DMS53 treated with DMSO at 0.1 percent for 48 hours (cell line): Measurements from ENCODE around the gene CCL18.
"Not testable (repeated sequence)": the region's sequence is repeated elsewhere in the genome, so short reads cannot be mapped to it uniquely, and the experiment has no call there.

ENCODE experiments used
- DNase-seq: peaks from one replicate; lab custom pipeline; 2025; ENCODE audit not compliant: unreplicated experiment; lab: John Stamatoyannopoulos, UW

Gene CCL18

GRCh38 chr17:36099004-36099403 is 34.9 kb downstream of the CCL18 start:
- DNase-seq: not testable (repeated sequence)

GRCh38 chr17:36103401-36103975 is 39.4 kb downstream of the CCL18 start, which contains the start of gene CCL4:
Gene CCL4 (plus strand): TSS chr17:36103827. CDS start chr17:36103906, 79 bp downstream.
- not testable (repeated sequence) for DNase-seq

GRCh38 chr17:36104246-36104645 is 40.2 kb downstream of the CCL18 start:
- not testable (repeated sequence) for DNase-seq

DNA sequence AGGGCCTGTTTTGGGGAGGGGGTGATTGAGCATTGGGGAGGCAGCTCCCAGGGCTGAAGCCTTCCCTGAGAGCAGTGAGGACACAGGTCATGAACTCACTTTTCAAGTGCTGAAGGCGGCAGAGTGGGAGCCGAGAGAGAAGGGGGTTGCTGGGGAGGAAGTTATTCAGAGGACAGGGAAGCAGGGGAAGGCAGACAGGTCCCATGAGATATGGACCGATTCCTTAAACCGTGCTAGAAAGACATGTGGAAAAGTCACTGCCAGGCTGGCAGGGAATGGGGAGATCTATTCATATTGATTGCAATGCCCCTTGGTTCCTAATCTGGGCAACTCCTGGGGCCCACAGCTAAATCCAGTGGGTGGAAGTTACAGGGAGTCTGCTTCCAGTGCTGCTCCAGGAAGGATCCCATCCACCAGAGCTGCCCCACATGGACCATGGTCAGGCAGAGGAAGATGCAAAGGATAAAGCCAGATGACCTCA is 40.7 kb downstream of the CCL18 start:
- DNase-seq: no peak

- no peak for DNase-seq
Measured at GRCh38 chr17:36105781-36106492, 41.9 kb downstream of the CCL18 start.

- DNase-seq: no peak
Measured at GRCh38 chr17:36106493-36106835, 42.4 kb downstream of the CCL18 start.

DNA sequence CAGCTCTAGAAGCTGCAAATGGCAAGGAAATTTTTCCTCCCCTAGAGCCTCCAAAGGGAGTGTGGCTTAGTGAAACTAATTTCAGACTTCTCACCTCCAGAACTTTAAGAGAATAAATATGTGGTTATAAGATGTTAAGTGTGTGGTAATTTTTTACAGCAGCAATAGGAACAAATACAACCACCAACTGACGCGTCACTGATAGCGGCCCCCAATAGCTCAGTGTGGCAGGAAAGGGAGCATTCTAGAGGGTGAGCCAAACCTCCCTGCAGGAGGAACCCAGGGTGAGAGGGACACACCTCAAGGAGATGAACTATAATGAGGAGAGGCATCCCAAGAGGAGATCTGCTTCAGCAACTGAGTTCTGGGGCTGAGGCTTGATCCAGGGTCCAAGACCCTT is 43.6 kb downstream of the CCL18 start:
- no peak for DNase-seq

DNA sequence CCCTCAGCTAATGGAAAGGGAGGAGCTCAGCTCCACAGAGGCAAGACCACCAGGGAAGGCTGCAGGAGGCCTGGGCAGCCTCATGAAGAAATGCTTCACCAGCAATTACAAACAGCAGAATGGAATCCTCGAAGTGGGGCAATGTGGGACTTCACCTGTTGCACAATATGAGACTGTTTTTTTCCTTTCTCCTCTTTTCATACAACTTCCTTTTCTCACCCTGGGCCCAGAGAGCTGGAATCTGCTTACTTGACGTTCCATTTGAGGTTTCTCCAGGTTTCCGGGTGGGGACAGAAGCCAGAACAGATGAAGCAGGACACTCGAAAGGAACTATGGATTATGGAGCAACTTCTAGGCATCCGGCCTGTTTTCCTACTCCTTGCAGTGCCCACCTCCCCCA is 44.2 kb downstream of the CCL18 start:
- not testable (repeated sequence) for DNase-seq

DNA sequence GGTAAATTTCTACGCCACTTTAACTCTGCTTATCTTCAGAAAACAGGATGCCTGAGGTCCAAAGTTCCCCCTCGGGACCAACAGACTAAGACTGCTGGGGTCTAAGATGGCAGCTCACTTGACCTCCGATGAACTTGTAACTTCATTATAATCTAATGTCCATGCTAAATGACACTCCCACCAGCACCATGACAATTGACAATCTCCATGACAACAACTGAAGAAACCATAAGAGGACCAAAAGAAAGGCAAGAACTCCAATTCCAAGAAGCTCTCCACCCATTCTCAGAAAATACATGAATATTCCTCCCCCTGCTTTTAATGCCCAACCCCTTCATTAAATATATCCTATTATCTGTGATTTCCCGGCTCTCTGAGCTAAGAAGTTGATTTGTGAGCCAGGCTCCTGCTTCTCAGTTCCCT is 47.0 kb downstream of the CCL18 start:
- DNase-seq: no peak

DNA sequence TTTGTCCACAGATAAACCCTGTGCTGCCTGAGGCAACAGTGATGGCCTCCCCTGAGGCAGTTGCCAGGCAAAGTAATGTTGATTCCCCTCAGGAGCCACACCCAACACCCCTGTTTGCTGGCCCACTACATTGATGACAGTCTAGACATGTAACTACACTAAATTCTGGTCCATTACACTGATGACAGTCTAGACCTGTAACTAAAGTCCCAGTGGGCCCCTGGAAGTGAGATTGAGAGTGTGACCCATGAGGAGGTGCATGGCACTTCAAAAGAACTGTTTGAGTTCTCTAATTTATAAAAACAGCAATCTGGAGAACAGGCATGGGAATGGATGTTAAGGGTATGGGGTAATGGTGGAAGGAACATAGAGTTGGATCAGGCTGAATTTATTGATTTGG is 48.5 kb downstream of the CCL18 start:
- no peak for DNase-seq

- not testable (repeated sequence) for DNase-seq
Measured at GRCh38 chr17:36113131-36113530, 49.1 kb downstream of the CCL18 start.

DNA sequence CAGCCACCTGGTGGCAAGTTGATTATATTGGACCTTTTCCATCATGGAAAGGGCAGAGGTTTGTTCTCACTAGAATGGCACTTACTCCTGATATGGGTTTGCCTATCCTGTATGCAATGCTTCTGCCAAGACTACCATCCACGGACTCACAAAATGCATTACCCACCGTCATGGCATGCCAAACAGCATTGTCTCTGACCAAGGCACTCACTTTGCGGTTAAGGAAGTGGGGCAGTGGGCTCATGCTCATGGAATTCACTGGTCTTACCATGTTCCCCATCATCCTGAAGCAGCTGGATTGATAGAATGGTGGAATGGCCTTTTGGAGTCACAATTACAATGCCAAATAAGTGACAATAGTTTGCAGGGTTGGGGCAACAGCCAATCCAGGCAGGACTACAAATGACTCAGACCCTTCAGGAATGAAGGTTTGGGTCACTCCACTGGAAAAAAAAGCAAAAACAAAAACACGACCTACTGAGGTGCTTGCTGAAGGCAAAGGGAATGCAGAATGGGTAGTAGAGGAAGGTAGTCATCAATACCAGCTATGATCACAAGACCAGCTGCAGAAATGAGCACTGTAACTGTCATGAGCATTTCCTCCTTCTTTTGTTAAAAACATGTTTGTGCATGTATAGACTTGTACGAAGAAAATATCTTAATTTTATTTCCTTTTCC is 51.0 kb downstream of the CCL18 start:
- DNase-seq: not testable (repeated sequence)

GRCh38 chr17:36115649-36115977 is 51.5 kb downstream of the CCL18 start:
- DNase-seq: not testable (repeated sequence)

DNA sequence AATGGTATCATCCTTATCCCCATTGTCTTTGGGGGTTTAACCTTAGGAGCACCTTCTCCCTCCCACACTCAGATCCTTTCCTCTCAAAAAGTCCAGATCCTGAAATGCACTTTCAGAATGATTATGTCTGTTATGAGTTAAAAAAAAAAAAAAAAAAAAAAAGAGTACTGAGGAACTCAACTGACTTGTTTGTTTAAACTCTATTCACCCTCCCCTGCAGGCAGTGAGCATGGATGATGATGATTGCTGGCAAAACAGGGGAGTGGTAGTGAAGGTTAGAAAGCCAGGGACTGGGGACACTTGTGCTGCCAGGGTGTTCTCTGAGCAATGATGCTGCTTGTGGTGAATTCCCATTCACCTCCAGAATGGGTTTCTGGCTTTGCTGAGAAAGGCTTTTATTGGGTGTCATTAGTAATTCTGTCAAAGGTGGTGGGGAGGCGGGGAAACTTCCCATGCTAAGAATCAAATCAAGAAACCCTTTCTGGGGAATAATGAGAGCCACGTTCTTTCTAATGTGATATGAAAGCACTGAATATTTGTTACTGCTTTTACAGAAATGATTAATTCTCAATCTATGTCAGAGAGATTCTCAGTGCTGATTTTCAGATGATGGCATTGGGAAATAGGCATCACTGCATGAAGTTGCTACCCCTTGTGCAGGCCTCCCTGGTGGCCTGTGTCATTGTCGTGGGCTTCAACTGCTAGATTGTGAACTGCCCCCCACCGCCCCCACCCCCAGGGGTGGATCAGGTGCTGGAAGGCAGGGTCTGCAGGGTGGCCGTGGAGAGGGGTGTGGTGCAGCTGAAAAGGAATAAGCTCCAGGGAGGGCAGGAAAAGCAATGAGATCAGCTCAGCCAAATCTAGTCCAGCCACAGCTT is 53.7 kb downstream of the CCL18 start:
- no peak for DNase-seq

DNA sequence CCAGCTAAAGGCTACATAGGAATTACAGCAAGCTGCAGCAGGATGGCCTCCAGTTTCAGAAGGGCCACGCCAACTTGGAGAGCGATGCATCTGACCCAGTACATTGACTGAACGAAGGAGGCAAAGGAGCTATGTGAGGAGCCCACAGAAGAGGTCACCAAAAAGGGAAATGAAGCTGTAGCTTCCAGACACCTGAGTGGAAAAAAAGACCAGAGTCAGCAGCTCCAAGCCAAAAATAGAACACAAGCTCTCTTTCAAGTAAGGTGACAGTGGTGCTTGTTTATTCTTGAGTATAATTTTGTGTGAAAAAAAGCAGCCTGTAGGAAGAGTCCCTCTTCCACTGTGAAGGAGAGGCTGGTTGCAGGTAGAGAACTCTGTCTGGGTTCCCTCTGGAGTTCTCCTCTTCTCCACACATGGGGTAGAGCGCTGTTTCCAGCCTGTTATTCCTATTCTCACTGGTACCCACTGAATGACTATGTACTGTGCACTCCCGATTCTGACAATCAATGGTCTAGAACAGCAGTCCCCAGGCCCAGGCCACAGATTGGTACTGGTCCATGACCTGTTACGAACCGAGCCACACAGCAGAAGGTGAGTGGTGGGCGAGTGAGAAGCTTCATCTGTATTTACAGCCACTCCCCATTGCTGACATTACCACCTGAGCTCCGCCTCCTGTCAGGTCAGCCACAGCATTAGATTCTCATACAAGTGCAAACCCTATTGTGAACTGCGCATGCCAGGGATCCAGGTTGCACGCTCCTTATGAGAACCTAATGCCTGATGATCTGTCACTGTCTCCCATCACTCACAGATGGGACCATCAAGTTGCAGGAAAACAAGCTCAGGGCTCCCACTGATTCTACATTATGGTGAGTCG is 54.6 kb downstream of the CCL18 start:
- DNase-seq: no peak

DNA sequence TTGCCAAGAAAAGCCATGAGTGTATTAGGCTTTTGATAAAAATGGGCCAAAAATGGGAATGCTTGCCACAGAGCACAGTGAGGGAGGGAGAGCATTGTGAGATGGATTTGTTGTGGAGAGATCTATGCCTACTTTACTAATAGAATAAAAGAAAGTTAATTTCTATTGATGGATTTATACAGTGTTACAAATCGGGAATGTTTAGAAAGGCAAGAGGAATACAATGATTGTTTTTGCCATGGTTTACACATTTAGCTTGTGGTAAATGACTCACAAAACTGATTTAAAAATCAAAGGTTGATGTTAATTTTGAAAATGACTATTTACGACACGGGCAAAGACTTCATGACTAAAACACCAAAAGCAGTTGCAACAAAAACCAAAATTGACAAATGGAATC is 56.1 kb downstream of the CCL18 start:
- DNase-seq: no peak

GRCh38 chr17:36121099-36121498 is 57.0 kb downstream of the CCL18 start:
- not testable (repeated sequence) for DNase-seq
